Adrenal gland (tissue), 12 donors: ENCODE measurements around the gene CCR5. TPM values are rescaled to one million over a fixed set of nuclear protein-coding genes. Genes with fewer than 3 reads are reported as not detected.

Experiments used
- DNase-seq, 7 donors: peaks; one replicate each; pipeline ENCODE4 v3.0.0-alpha.2; 2019 to 2020
- H3K27ac ChIP-seq, 5 donors: fragments of 200-600 bp; sonication (generic) in 4 of 5; 1 replicate in 3 of 5; 2 replicates in 2 of 5; pipeline versions ENCODE4 v1.5.1 to v1.8.0; 2016 to 2020; ENCODE audit warnings: mild to moderate bottlenecking in 1 of 5
- H3K27me3 ChIP-seq: fragments of 200-600 bp; 2 replicates; pipeline ENCODE4 v1.8.0; 2021
- H3K36me3 ChIP-seq, 2 donors: fragments of 200-600 bp; replicated peaks in 1 of 2; 1 replicate in 1 of 2; 2 replicates in 1 of 2; pipeline versions ENCODE4 v1.5.1 to v1.8.0; 2018 to 2022
- H3K4me1 ChIP-seq, 2 donors: fragments of 200-600 bp; replicated peaks in 1 of 2; 1 replicate in 1 of 2; 2 replicates in 1 of 2; pipeline versions ENCODE4 v1.5.1 to v1.8.0; 2018 to 2021
- H3K4me3 ChIP-seq, 4 donors: fragments of 200-600 bp; sonication (generic) in 3 of 4; one replicate each; pipeline ENCODE4 v1.5.1; 2016 to 2018
- H3K9me3 ChIP-seq, 3 donors: fragments of 200-600 bp; sonication (generic) in 1 of 3; replicated peaks in 1 of 3; 1 replicate in 2 of 3; 2 replicates in 1 of 3; pipeline versions ENCODE4 v1.5.1 to v1.8.0; 2016 to 2021
- POLR2A ChIP-seq, 2 donors: fragments of 450-650 bp; IDR thresholded peaks; one replicate each; pipeline ENCODE4 v1.6.1; 2017; ENCODE audit warnings: antibody characterized with exemption in 2 of 2, mild to moderate bottlenecking in 2 of 2, moderate library complexity in 1 of 2
- WGBS, 4 donors: extraction: QIAGEN DNeasy Blood & Tissue Kit in 2 of 4; methylation state at CpG; one replicate each; pipeline versions ENCODE4 v1.1.5 to v1.1.7; 2013 to 2017; 5-methylcytosine and 5-hydroxymethylcytosine counted together
- intact Hi-C, 2 donors: fragments of 100-400 bp; cut with DNase I; formaldehyde crosslinking; loops; one replicate each; pipeline versions ENCODE4 v1.14.1 to v1.15.0; 2022 to 2023
- polyA plus RNA-seq, 3 donors: library from polyadenylated mRNA; stranded (reverse); fragments of 200-250 nt in 2 of 3; fragments of 350-450 nt in 1 of 3; fragmentation: Illumina TruSeq in 1 of 3; extraction: RNeasy Lipid Tissue Mini Kit (QIAGEN cat#74804) in 1 of 3; gene quantifications; one replicate each; pipeline ENCODE4 v1.2.3, GENCODE V29; 2013 to 2014
- total RNA-seq, 9 donors: library from RNA; depleted of rRNA in 4 of 9; stranded (reverse); fragments of >200 nt in 4 of 9; fragments of 120-200 nt in 1 of 9; fragmentation: NEBNext Ultra II Directional in 1 of 9; extraction: Animal tissue kit (Norgen Biotek cat#: 25700) in 1 of 9; gene quantifications; one replicate each; pipeline versions ENCODE4 v1.1.0 to v1.2.4, GENCODE V29; 2013 to 2023
- TF ChIP-seq, protein P1 (sequence below), 6 experiments: fragments of 450-650 bp in 4 of 6; fragments of 200-600 bp in 2 of 6; sonication (generic) in 1 of 6; IDR thresholded peaks; 1 replicate in 5 of 6; 2 replicates in 1 of 6; pipeline versions ENCODE4 v1.5.1 to v1.8.0; 2016 to 2021; ENCODE audit warnings: antibody characterized with exemption in 6 of 6, mild to moderate bottlenecking in 2 of 6, moderate library complexity in 1 of 6
- donor health status: healthy with polysubstance abuse.
- donor health status: Bipolar disorder and iron deficiency.
- donor health status: DM: yes; HTN: yes; CAD: no.
- donor health status: DM: no; HTN: no; CAD: no.
- donor health status: DM: no; HTN: no; CAD: no.
- donor health status: DM: yes; HTN: yes; CAD: no.

CCR5 gene
- total and polyA plus RNA-seq, 12 donors, result 0.06 to 3.7 (median 0.94) TPM

DNA sequence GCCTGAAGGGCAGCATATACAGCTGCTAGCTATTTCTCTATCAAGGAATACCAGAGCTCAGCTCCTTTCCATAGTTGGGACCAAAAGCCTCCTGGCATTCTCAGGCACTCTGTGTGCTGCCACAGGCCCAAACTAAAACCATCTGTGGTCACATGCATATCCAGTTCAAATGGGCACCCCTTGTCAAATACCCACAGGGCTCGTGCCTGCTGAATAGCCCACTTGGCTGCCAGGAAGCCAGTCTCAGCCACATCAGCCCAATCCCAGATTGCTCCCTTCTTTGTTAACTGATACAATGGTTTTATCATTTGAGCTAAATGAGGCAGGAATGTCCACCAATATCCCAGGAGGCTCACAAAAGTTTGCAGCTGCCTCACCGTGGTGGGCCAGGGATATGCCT is 50.2 kb downstream of the CCR5 start:
- H3K36me3 ChIP-seq, result no peaks in the 10 kb centered on the region
- intact Hi-C loops, result no loop called here
- H3K27ac ChIP-seq, result no peak overlapping the region
- no peaks in the 10 kb centered on the region for H3K4me1 ChIP-seq
- no peak for DNase-seq
- WGBS, 4 donors, result 85 to 95% (median 94%) methylated on average over 2 of the region's 2 CpGs
- TF ChIP-seq, protein P1, sequence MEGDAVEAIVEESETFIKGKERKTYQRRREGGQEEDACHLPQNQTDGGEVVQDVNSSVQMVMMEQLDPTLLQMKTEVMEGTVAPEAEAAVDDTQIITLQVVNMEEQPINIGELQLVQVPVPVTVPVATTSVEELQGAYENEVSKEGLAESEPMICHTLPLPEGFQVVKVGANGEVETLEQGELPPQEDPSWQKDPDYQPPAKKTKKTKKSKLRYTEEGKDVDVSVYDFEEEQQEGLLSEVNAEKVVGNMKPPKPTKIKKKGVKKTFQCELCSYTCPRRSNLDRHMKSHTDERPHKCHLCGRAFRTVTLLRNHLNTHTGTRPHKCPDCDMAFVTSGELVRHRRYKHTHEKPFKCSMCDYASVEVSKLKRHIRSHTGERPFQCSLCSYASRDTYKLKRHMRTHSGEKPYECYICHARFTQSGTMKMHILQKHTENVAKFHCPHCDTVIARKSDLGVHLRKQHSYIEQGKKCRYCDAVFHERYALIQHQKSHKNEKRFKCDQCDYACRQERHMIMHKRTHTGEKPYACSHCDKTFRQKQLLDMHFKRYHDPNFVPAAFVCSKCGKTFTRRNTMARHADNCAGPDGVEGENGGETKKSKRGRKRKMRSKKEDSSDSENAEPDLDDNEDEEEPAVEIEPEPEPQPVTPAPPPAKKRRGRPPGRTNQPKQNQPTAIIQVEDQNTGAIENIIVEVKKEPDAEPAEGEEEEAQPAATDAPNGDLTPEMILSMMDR (IDR thresholded peaks at IDR 0.05), result no peak
- TF ChIP-seq POLR2A (IDR thresholded peaks at IDR 0.05), result no peak
- H3K27me3 ChIP-seq, result no peaks in the 10 kb centered on the region
- H3K4me3 ChIP-seq, result no peak overlapping the region
- H3K9me3 ChIP-seq, result no peaks in the 10 kb centered on the region

- TF ChIP-seq POLR2A (IDR thresholded peaks at IDR 0.05), result no peak
- Histone ChIP-seq H3K4me1 (no peaks in the 10 kb centered on the region), H3K4me3 (no peak overlapping the region), H3K27ac (no peak overlapping the region), H3K9me3 (no peaks in the 10 kb centered on the region), H3K36me3 (no peaks in the 10 kb centered on the region), H3K27me3 (no peaks in the 10 kb centered on the region)
- DNase-seq, result no peak
- intact Hi-C loops, result no loop called here
- 87 to 95% (median 91%) methylated on average over 2 to 6 of the region's 6 CpGs for WGBS, 4 donors
These were observed 51.9 kb downstream of the CCR5 start for GRCh38 chr3:46422617-46423016.

- no peak for DNase-seq
- no peaks in the 10 kb centered on the region for H3K36me3 ChIP-seq
- H3K27ac ChIP-seq, result no peak overlapping the region
- intact Hi-C loops, result no loop called here
- H3K4me3 ChIP-seq, result no peak overlapping the region
- H3K4me1 ChIP-seq, result no peaks in the 10 kb centered on the region
- H3K27me3 ChIP-seq, result no peaks in the 10 kb centered on the region
- TF ChIP-seq, protein P1 (IDR thresholded peaks at IDR 0.05), result no peak
- no peak for TF ChIP-seq POLR2A (IDR thresholded peaks at IDR 0.05)
- 88 to 93% (median 92%) methylated on average over 5 of the region's 5 CpGs for WGBS, 4 donors
- H3K9me3 ChIP-seq, result no peaks in the 10 kb centered on the region
These were observed 52.8 kb downstream of the CCR5 start for GRCh38 chr3:46423588-46423987.

Other genes with a start within 250 kb of the CCR5 start
- gene CCR1, start 162.6 kb upstream of the CCR5 start, total RNA-seq, result 10 to 100 TPM in 6 of 9 donors, 1 to 10 TPM in 3; 1.7 to 41.9 (median 20.0) TPM
- gene CCR1, start 162.6 kb upstream of the CCR5 start, polyA plus RNA-seq, result 1 to 10 TPM; 5.5 to 8.5 (median 6.7) TPM
- gene CCR3, start 128.5 kb upstream of the CCR5 start, total RNA-seq, result not detected
- under 1 TPM in 1 of 3 donors, not detected in 2; 0.07 TPM for gene CCR3, start 128.5 kb upstream of the CCR5 start, polyA plus RNA-seq
- 1 to 10 TPM in 4 of 9 donors, under 1 TPM in 5; 0.30 to 5.6 (median 0.83) TPM for gene CCR2, start 16.8 kb upstream of the CCR5 start, total RNA-seq
- 1 to 10 TPM in 1 of 3 donors, under 1 TPM in 2; 0.57 to 1.6 (median 0.64) TPM for gene CCR2, start 16.8 kb upstream of the CCR5 start, polyA plus RNA-seq
- 1 to 10 TPM in 8 of 9 donors, under 1 TPM in 1; 0.60 to 2.5 (median 1.9) TPM for gene CCRL2, start 36.3 kb downstream of the CCR5 start, total RNA-seq
- gene CCRL2, start 36.3 kb downstream of the CCR5 start, polyA plus RNA-seq, result 1 to 10 TPM; 1.1 to 6.8 (median 1.8) TPM
- 1 to 10 TPM in 6 of 9 donors, under 1 TPM in 3; 0.50 to 3.7 (median 1.8) TPM for gene LTF, start 94.0 kb downstream of the CCR5 start, total RNA-seq
- gene LTF, start 94.0 kb downstream of the CCR5 start, polyA plus RNA-seq, result 1 to 10 TPM in 1 of 3 donors, under 1 TPM in 2; 0.55 to 1.4 (median 0.94) TPM
- gene RTP3, start 127.0 kb downstream of the CCR5 start, total RNA-seq, result not detected
- gene RTP3, start 127.0 kb downstream of the CCR5 start, polyA plus RNA-seq, result not detected
- gene LRRC2, start 195.4 kb downstream of the CCR5 start, total RNA-seq, result 1 to 10 TPM in 6 of 9 donors, under 1 TPM in 2, not detected in 1; 0.09 to 4.7 (median 2.5) TPM
- gene LRRC2, start 195.4 kb downstream of the CCR5 start, polyA plus RNA-seq, result 1 to 10 TPM in 1 of 3 donors, under 1 TPM in 2; 0.27 to 1.2 (median 0.32) TPM
- gene FAM240A, start 241.6 kb downstream of the CCR5 start, total RNA-seq, result under 1 TPM in 1 of 9 donors, not detected in 8; 0.25 TPM
- not detected for gene FAM240A, start 241.6 kb downstream of the CCR5 start, polyA plus RNA-seq